ENCODE measurements around the gene DCDC2B. TPM values are rescaled to one million over a fixed set of nuclear protein-coding genes. Genes with fewer than 3 reads are reported as not detected.

The DCDC2B gene
- polyA plus RNA-seq, 1 experiment, result not detected

DNA sequence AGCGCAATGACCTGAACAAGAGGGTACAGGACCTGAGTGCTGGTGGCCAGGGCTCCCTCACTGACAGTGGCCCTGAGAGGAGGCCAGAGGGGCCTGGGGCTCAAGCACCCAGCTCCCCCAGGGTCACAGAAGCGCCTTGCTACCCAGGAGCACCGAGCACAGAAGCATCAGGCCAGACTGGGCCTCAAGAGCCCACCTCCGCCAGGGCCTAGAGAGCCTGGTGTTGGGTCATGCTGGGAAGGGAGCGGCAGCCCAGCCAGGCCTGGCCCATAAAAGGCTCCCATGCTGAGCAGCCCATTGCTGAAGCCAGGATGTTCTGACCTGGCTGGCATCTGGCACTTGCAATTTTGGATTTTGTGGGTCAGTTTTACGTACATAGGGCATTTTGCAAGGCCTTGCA lies 13.9 kb upstream of the DCDC2B start:
- DNase-seq (ENCODE audit: low read depth, low spot score), result no peak

GRCh38 chr1:32195531-32195930 lies 13.4 kb upstream of the DCDC2B start:
- ChIA-PET CTCF (interaction anchor here (1.1 kb wide), 1 partner anchor 20 kb away, joined by 3 read pairs; no protein-coding TSS in a partner anchor), POLR2A (interaction anchor here (0.6 to 0.7 kb wide), 2 partner anchors 81 to 84 kb away, joined by 4 to 6 read pairs; no protein-coding TSS in a partner anchor)
- TF ChIP-seq, protein P1, sequence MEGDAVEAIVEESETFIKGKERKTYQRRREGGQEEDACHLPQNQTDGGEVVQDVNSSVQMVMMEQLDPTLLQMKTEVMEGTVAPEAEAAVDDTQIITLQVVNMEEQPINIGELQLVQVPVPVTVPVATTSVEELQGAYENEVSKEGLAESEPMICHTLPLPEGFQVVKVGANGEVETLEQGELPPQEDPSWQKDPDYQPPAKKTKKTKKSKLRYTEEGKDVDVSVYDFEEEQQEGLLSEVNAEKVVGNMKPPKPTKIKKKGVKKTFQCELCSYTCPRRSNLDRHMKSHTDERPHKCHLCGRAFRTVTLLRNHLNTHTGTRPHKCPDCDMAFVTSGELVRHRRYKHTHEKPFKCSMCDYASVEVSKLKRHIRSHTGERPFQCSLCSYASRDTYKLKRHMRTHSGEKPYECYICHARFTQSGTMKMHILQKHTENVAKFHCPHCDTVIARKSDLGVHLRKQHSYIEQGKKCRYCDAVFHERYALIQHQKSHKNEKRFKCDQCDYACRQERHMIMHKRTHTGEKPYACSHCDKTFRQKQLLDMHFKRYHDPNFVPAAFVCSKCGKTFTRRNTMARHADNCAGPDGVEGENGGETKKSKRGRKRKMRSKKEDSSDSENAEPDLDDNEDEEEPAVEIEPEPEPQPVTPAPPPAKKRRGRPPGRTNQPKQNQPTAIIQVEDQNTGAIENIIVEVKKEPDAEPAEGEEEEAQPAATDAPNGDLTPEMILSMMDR (IDR thresholded peaks at IDR 0.05; ENCODE audit: low read depth, low read length), result no peak

More for the DNA sequence above, 13.9 kb upstream of the DCDC2B start:
- CTCF ChIA-PET, result interaction anchor here (1.1 kb wide), 1 partner anchor 20 kb away, joined by 3 read pairs; no protein-coding TSS in a partner anchor
- POLR2A ChIA-PET, result interaction anchor here (0.6 kb wide), 1 partner anchor 80 kb away, joined by 4 read pairs; no protein-coding TSS in a partner anchor
- TF ChIP-seq, protein P1 (IDR thresholded peaks at IDR 0.05; ENCODE audit: low read depth, low read length), result no peak
- no peak overlapping the region for H3K4me3 ChIP-seq (ENCODE audit: low read depth, low read length)
- H3K9me3 ChIP-seq (ENCODE audit: control insufficient read depth, insufficient read depth, low read length), result no peaks in the 10 kb centered on the region
- no peak overlapping the region for H3K27ac ChIP-seq (ENCODE audit: low read depth, low read length)
- H3K27me3 ChIP-seq (ENCODE audit: control insufficient read depth, insufficient read depth, low read length), result no peaks in the 10 kb centered on the region

DNA sequence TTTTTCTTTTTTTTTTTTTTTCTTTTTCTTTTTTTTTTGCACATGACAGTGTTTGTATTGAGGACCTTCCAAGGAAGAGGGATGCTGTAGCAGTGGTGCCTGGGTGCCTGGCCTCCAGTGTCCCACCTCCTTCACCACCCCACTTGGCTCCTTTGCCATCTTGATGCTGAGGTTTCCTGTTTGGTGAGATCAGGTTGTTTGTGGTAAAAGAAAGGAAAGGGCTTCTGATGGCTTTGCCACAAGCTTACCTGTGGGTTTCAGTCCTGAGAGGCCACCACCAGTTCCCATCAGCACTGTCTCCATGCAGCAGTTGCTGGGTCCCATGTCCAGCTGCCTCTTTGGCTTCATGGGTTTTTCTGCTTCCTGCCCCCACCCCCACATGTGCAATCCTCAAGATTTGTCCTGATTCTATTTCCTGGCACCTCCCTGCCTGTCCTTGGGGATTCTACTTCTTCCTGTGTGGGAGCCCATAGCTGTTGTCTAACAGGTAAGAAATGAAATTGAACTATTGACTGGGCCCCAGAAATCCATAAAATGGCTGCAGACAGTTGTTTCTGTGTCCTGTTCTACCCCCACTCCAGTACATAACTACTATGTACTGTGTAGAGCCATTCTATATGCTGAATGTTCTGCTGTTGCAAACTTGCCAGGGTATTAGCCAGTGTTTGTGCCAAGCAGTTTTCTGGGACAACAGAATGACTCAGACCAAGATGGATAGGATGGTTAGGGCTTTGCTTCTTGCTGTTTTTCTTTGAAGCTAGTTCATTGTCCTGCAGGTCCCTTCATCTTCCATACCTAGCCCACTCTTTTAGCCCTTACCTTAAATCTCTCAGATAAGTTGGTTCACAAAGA lies 12.7 kb upstream of the DCDC2B start:
- CTCF ChIA-PET, result interaction anchor here (1.1 kb wide), 1 partner anchor 19 kb away, joined by 3 read pairs; no protein-coding TSS in a partner anchor
- TF ChIP-seq, protein P1 (IDR thresholded peaks at IDR 0.05; ENCODE audit: low read depth, low read length), result no peak
- Histone ChIP-seq H3K4me3 (ENCODE audit: low read depth, low read length) (no peak overlapping the region), H3K27ac (ENCODE audit: low read depth, low read length) (no peak overlapping the region), H3K9me3 (ENCODE audit: control insufficient read depth, insufficient read depth, low read length) (no peaks in the 10 kb centered on the region), H3K27me3 (ENCODE audit: control insufficient read depth, insufficient read depth, low read length) (no peaks in the 10 kb centered on the region)
- no peak for DNase-seq (ENCODE audit: low read depth, low spot score)
- POLR2A ChIA-PET, result interaction anchor here (0.7 to 2.2 kb wide), 3 partner anchors 10 to 85 kb away, joined by 6 to 9 read pairs (median 7); no protein-coding TSS in a partner anchor

More at GRCh38 chr1:32195531-32195930, 13.4 kb upstream of the DCDC2B start:
- Histone ChIP-seq H3K9me3 (ENCODE audit: control insufficient read depth, insufficient read depth, low read length) (no peaks in the 10 kb centered on the region), H3K4me3 (ENCODE audit: low read depth, low read length) (no peak overlapping the region), H3K27me3 (ENCODE audit: control insufficient read depth, insufficient read depth, low read length) (no peaks in the 10 kb centered on the region), H3K27ac (ENCODE audit: low read depth, low read length) (no peak overlapping the region)
- DNase-seq (ENCODE audit: low read depth, low spot score), result no peak

GRCh38 chr1:32197074-32197473 lies 11.8 kb upstream of the DCDC2B start:
- H3K27ac ChIP-seq (ENCODE audit: low read depth, low read length), result peak overlapping the region; percentile 21
- H3K27me3 ChIP-seq (ENCODE audit: control insufficient read depth, insufficient read depth, low read length), result no peaks in the 10 kb centered on the region
- TF ChIP-seq, protein P1 (IDR thresholded peaks at IDR 0.05; ENCODE audit: low read depth, low read length), result no peak
- H3K4me3 ChIP-seq (ENCODE audit: low read depth, low read length), result no peak overlapping the region
- no peak for DNase-seq (ENCODE audit: low read depth, low spot score)
- ChIA-PET POLR2A (interaction anchor here (1.7 to 2.2 kb wide), 2 partner anchors 10 to 17 kb away, joined by 7 to 9 read pairs; no protein-coding TSS in a partner anchor), CTCF (no interaction called here)
- no peaks in the 10 kb centered on the region for H3K9me3 ChIP-seq (ENCODE audit: control insufficient read depth, insufficient read depth, low read length)

GRCh38 chr1:32197837-32198236 lies 11.1 kb upstream of the DCDC2B start:
- no peak for DNase-seq (ENCODE audit: low read depth, low spot score)
- Histone ChIP-seq H3K27ac (ENCODE audit: low read depth, low read length) (no peak overlapping the region), H3K27me3 (ENCODE audit: control insufficient read depth, insufficient read depth, low read length) (no peaks in the 10 kb centered on the region), H3K9me3 (ENCODE audit: control insufficient read depth, insufficient read depth, low read length) (no peaks in the 10 kb centered on the region), H3K4me3 (ENCODE audit: low read depth, low read length) (no peak overlapping the region)
- ChIA-PET POLR2A (interaction anchor here (1.7 to 2.2 kb wide), 2 partner anchors 11 to 17 kb away, joined by 7 to 9 read pairs; no protein-coding TSS in a partner anchor), CTCF (no interaction called here)
- TF ChIP-seq, protein P1 (IDR thresholded peaks at IDR 0.05; ENCODE audit: low read depth, low read length), result no peak
